Measurements from ENCODE around the gene PARD3.

- TF ChIP-seq, protein P1, sequence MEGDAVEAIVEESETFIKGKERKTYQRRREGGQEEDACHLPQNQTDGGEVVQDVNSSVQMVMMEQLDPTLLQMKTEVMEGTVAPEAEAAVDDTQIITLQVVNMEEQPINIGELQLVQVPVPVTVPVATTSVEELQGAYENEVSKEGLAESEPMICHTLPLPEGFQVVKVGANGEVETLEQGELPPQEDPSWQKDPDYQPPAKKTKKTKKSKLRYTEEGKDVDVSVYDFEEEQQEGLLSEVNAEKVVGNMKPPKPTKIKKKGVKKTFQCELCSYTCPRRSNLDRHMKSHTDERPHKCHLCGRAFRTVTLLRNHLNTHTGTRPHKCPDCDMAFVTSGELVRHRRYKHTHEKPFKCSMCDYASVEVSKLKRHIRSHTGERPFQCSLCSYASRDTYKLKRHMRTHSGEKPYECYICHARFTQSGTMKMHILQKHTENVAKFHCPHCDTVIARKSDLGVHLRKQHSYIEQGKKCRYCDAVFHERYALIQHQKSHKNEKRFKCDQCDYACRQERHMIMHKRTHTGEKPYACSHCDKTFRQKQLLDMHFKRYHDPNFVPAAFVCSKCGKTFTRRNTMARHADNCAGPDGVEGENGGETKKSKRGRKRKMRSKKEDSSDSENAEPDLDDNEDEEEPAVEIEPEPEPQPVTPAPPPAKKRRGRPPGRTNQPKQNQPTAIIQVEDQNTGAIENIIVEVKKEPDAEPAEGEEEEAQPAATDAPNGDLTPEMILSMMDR (conservative IDR thresholded peaks at IDR 0.05; ENCODE audit: low read depth, low read length) = no peak
- TF ChIP-seq EZH2 (IDR thresholded peaks at IDR 0.05; ENCODE audit: low read length, unreplicated experiment) = no peak
- TF ChIP-seq EZH2phosphoT487 (IDR thresholded peaks at IDR 0.05; ENCODE audit: borderline replicate concordance, low read length) = no peak
These were observed 288.9 kb downstream of the PARD3 start for GRCh38 chr10:34526186-34526585.
